Lower lobe of right lung (tissue), 1 donor: ENCODE results near the gene OR11H7. TPM values are rescaled to one million over a fixed set of nuclear protein-coding genes. Genes with fewer than 3 reads are reported as not detected.

Experiments
- total RNA-seq: library from RNA; stranded (reverse); fragmentation: NEBNext Ultra II Directional; extraction: Animal tissue kit (Norgen Biotek cat#: 25700); gene quantifications from one replicate; pipeline ENCODE4 v1.2.1, GENCODE V29; 2021
- donor health status: DM: no; HTN: yes; CAD: no; lungs with severe emphysema.

OR11H7 gene
- total RNA-seq, 1 donor from 2014 or later, result not detected

Other genes starting within 250 kb of the OR11H7 start
- gene OR4Q2, start 226.8 kb upstream of the OR11H7 start, total RNA-seq, result not detected
- gene OR4K14, start 209.7 kb upstream of the OR11H7 start, total RNA-seq, result not detected
- gene OR4K13, start 192.9 kb upstream of the OR11H7 start, total RNA-seq, result not detected
- gene OR4L1, start 168.9 kb upstream of the OR11H7 start, total RNA-seq, result not detected
- not detected for gene OR4K17, start 118.2 kb upstream of the OR11H7 start, total RNA-seq
- not detected for gene OR4N5, start 90.2 kb upstream of the OR11H7 start, total RNA-seq
- gene OR11G2, start 38.1 kb upstream of the OR11H7 start, total RNA-seq, result not detected
- gene OR11H6, start 5.3 kb upstream of the OR11H7 start, total RNA-seq, result not detected
- not detected for gene OR11H4, start 10.3 kb downstream of the OR11H7 start, total RNA-seq
- 19.3 TPM for gene TTC5, start 77.0 kb downstream of the OR11H7 start, total RNA-seq
- gene CCNB1IP1, start 104.3 kb downstream of the OR11H7 start, total RNA-seq, result 36.9 TPM
- gene PARP2, start 114.7 kb downstream of the OR11H7 start, total RNA-seq, result 17.1 TPM
- 53.6 TPM for gene TEP1, start 184.5 kb downstream of the OR11H7 start, total RNA-seq
- 0.47 TPM for gene KLHL33, start 207.2 kb downstream of the OR11H7 start, total RNA-seq
- gene OSGEP, start 225.8 kb downstream of the OR11H7 start, total RNA-seq, result 32.6 TPM
- 103 TPM for gene APEX1, start 226.2 kb downstream of the OR11H7 start, total RNA-seq
- gene PIP4P1, start 232.5 kb downstream of the OR11H7 start, total RNA-seq, result 37.7 TPM
- gene PNP, start 240.4 kb downstream of the OR11H7 start, total RNA-seq, result 28.8 TPM